ENCODE measurements around the gene GALNS. TPM values are rescaled to one million over a fixed set of nuclear protein-coding genes. Genes with fewer than 3 reads are reported as not detected.

Gene GALNS
- total and polyA plus RNA-seq, 2 of the 8 experiments (the other 6 are each of a cell fraction or from before 2014, with no cell fraction given), result 8.9 to 17.8 TPM

DNA sequence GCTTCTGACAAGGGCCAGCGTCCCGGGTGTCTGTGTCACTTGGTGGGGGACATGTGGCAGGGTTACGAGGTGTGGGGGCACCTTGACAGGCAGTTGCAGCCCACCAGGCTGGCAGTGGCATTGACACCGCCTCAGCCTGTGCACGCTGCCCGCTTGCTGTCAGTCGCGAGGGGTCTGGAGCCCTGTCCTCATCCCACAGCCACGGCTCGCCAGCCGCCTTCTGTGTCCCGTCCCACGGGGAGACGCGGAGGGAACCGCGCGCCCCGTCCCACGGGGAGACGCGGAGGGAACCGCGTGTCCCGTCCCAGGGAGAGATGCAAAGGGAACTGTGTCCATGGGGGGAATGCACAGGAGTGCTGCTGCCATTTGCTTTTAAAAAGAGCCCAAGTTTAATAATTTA is 6.2 kb upstream of the GALNS start:
- H3K14ac ChIP-seq (ENCODE audit: insufficient read length), result no peak overlapping the region
- peaks cover 11 to 21% (median 15%) of the 10 kb centered on the region in 4 experiments for H3K36me3 ChIP-seq (ENCODE audit: control insufficient read depth in 2 of 4, insufficient read depth in 4 of 4, low read length in 3 of 4)
- H2BK120ac ChIP-seq (replicated peaks; ENCODE audit: low read depth, low read length), result no peak overlapping the region
- H4K91ac ChIP-seq (replicated peaks; ENCODE audit: insufficient read length, low read length), result no peak overlapping the region
- no peak overlapping the region for H2BK12ac ChIP-seq (ENCODE audit: low read depth, low read length)
- FAIRE-seq, result no peak
- H3K4me2 ChIP-seq (ENCODE audit: insufficient read depth in 1 of 2, low read depth in 2 of 2, low read length in 2 of 2), result no peak overlapping the region
- no peak overlapping the region for H2BK20ac ChIP-seq (ENCODE audit: low read length)
- no peak overlapping the region for H3K18ac ChIP-seq (ENCODE audit: extremely low read depth, low read length)
- no peaks in the 10 kb centered on the region for H3K23me2 ChIP-seq (ENCODE audit: low read depth, low read length)
- no peak overlapping the region for H3K4me3 ChIP-seq (ENCODE audit: extremely low read depth in 1 of 4, insufficient read depth in 2 of 4, low read depth in 3 of 4, low read length in 4 of 4)
- H3K9ac ChIP-seq (replicated peaks in 1 of 4; ENCODE audit: extremely low read depth in 1 of 4, low read depth in 3 of 4, low read length in 3 of 4), result no peak overlapping the region
- H2BK5ac ChIP-seq (ENCODE audit: low read depth, low read length), result no peak overlapping the region
- H2AFZ ChIP-seq (ENCODE audit: low read length), result no peak overlapping the region
- H3K27ac ChIP-seq (ENCODE audit: low read depth, low read length), result no peak overlapping the region
- no peak overlapping the region for H3K23ac ChIP-seq (ENCODE audit: insufficient read length)
- no peak overlapping the region for H4K8ac ChIP-seq (ENCODE audit: extremely low read depth, insufficient read depth, low read length)
- no peaks in the 10 kb centered on the region for H3K27me3 ChIP-seq (replicated peaks in 1 of 4; ENCODE audit: control insufficient read depth in 3 of 4, extremely low read depth in 1 of 4, insufficient read depth in 3 of 4, low read length in 3 of 4)
- ChIA-PET POLR2A (ENCODE audit: partially characterized antibody) (interaction anchor here (1.8 kb wide), 1 partner anchor 53 kb away, joined by 5 read pairs; no protein-coding TSS in a partner anchor), CTCF (ENCODE audit: partially characterized antibody) (interaction anchor here (1.2 kb wide), 1 partner anchor 53 kb away, joined by 3 read pairs; no protein-coding TSS in a partner anchor)
- H3K9me3 ChIP-seq (ENCODE audit: insufficient read depth in 2 of 2, low read depth in 1 of 2, low read length in 1 of 2), result no peaks in the 10 kb centered on the region
- H2BK15ac ChIP-seq (ENCODE audit: low read length), result no peak overlapping the region
- no peak overlapping the region for H2AK5ac ChIP-seq (ENCODE audit: low read depth, low read length)
- no peak overlapping the region for H3K56ac ChIP-seq (replicated peaks; ENCODE audit: insufficient read length, low read depth, low read length)
- H3K79me2 ChIP-seq (ENCODE audit: control insufficient read depth in 1 of 2, insufficient read depth in 2 of 2, low read length in 2 of 2), result 0 out of 4 replicates have a peak, but pooled peaks cover 0 to 6% of the 10 kb centered on the region in 2 experiments
- WGBS, 2 experiments (ENCODE audit: extremely low coverage in 1 of 2, insufficient coverage in 1 of 2, insufficient read length in 1 of 2, insufficient replicate concordance in 2 of 2, low coverage in 1 of 2, low lambda C conversion rate in 2 of 2, missing lambda C conversion rate in 1 of 2), result 82% methylated on average over 23 of the region's 25 CpGs; no CpG with 5 or more reads in 1 of the 2 experiments
- DNase-seq (ENCODE audit: low read depth in 1 of 2, low spot score in 2 of 2), result no peak
- H4K5ac ChIP-seq (ENCODE audit: insufficient read length, low read depth, low read length), result no peak overlapping the region
- no peak overlapping the region for H3K4ac ChIP-seq (replicated peaks; ENCODE audit: insufficient read length, low read depth, low read length)
- H3K79me1 ChIP-seq (ENCODE audit: low read depth, low read length), result peaks cover 4% of the 10 kb centered on the region; the same call in 1 of the 2 replicates
- no peaks in the 10 kb centered on the region; a peak in 1 of 7 replicates for H3K4me1 ChIP-seq (replicated peaks in 1 of 4; ENCODE audit: control insufficient read depth in 3 of 4, insufficient read depth in 4 of 4, low read length in 3 of 4)
- H4K20me1 ChIP-seq (replicated peaks in 1 of 2; ENCODE audit: control insufficient read depth in 1 of 2, insufficient read depth in 2 of 2, low read length in 2 of 2), result peaks cover 3 to 4% of the 10 kb centered on the region in 2 experiments
- TF ChIP-seq CBX8 (IDR thresholded peaks at IDR 0.05; ENCODE audit: borderline replicate concordance, low read depth, low read length) (no peak), YY1 (IDR thresholded peaks at IDR 0.05; ENCODE audit: low read depth, low read length) (no peak), BCL11A (IDR thresholded peaks at IDR 0.05; ENCODE audit: low read depth in 2 of 2, low read length in 2 of 2) (no peak), FOSL1 (IDR thresholded peaks at IDR 0.05; ENCODE audit: insufficient read depth, low read depth, low read length) (no peak), GABPA (IDR thresholded peaks at IDR 0.05; ENCODE audit: borderline replicate concordance, insufficient read depth, low read length) (no peak), EGR1 (IDR thresholded peaks at IDR 0.05; ENCODE audit: borderline replicate concordance, low read depth, low read length) (no peak), SIRT6 (IDR thresholded peaks at IDR 0.05; ENCODE audit: low read length) (no peak), HDAC2 (IDR thresholded peaks at IDR 0.05; ENCODE audit: borderline replicate concordance in 1 of 2, low read depth in 2 of 2, low read length in 2 of 2) (no peak), KDM4A (IDR thresholded peaks at IDR 0.05; ENCODE audit: low read depth, low read length, severe bottlenecking) (no peak), BRCA1 (IDR thresholded peaks at IDR 0.05; ENCODE audit: low read depth, low read length) (no peak)
